Activated CD8-positive, alpha-beta T cell treated with anti-CD3 and anti-CD28 coated beads for 36 hours (primary cell): ENCODE measurements around the gene PNLIPRP2. TPM values are rescaled to one million over a fixed set of nuclear protein-coding genes. Genes with fewer than 3 reads are reported as not detected.

Experiments used
- ATAC-seq: fragments of 200-7000 bp; cut with Tn5 transposase; one replicate; pipeline ENCODE4 v1.10.0; 2021; ENCODE audit warnings: mild to moderate bottlenecking, moderate library complexity
- CTCF ChIA-PET: fragments of 350-600 bp; sonication (Branson Sonifier 250); formaldehyde crosslinking; loops from one replicate; lab custom pipeline; 2021; ENCODE audit warnings: antibody characterized with exemption; lab: Charles Lee
- POLR2A ChIA-PET: fragments of 350-600 bp; sonication (Branson Sonifier 250); formaldehyde crosslinking; loops from one replicate; lab custom pipeline; 2021; ENCODE audit warnings: antibody characterized with exemption; lab: Charles Lee
- DNase-seq: peaks from one replicate; pipeline ENCODE4 v3.0.0-alpha.2; 2020
- H3K27ac Mint-ChIP-seq: one replicate; pipeline ENCODE4 v1.8.0; 2021; ENCODE audit warnings: mild to moderate bottlenecking, mixed read lengths
- H3K27me3 Mint-ChIP-seq: one replicate; pipeline ENCODE4 v1.8.0; 2021; ENCODE audit warnings: mixed read lengths
- H3K36me3 Mint-ChIP-seq: one replicate; pipeline ENCODE4 v1.8.0; 2021; ENCODE audit warnings: low read depth, mixed read lengths
- H3K4me1 Mint-ChIP-seq: one replicate; pipeline ENCODE4 v1.8.0; 2021; ENCODE audit warnings: low read depth, mixed read lengths
- H3K4me3 Mint-ChIP-seq: one replicate; pipeline ENCODE4 v1.8.0; 2021; ENCODE audit warnings: mild to moderate bottlenecking, moderate library complexity, mixed read lengths
- H3K9me3 Mint-ChIP-seq: one replicate; pipeline ENCODE4 v1.8.0; 2021; ENCODE audit warnings: mixed read lengths
- CTCF ChIP-seq: fragments of 200-600 bp; IDR thresholded peaks from one replicate; pipeline ENCODE4 v1.8.0; 2022; ENCODE audit warnings: antibody characterized with exemption, mild to moderate bottlenecking
- intact Hi-C: fragments of 100-400 bp; cut with micrococcal nuclease; formaldehyde crosslinking; loops from one replicate; pipeline ENCODE4 v1.10.0; 2022
- total RNA-seq, 2 experiments: library from RNA; stranded (reverse); gene quantifications; one replicate each; pipeline ENCODE4 v1.2.3, GENCODE V29; 2021

The PNLIPRP2 gene
- total RNA-seq, 2 experiments from 2014 or later, result not detected

GRCh38 chr10:116621934-116622655 lies 1.3 kb downstream of the PNLIPRP2 start:
- intact Hi-C loops, result no loop called here
- H3K27me3 Mint-ChIP-seq, result peaks cover 16% of the 10 kb centered on the region
- ATAC-seq (no peak), DNase-seq (no peak)
- CTCF ChIA-PET, result interaction anchor here (0.7 kb wide), 1 partner anchor 241 kb away, joined by 3 read pairs; no protein-coding TSS in a partner anchor
- no peak for TF ChIP-seq CTCF
- no peak overlapping the region for H3K4me3 Mint-ChIP-seq
- no peaks in the 10 kb centered on the region for H3K36me3 Mint-ChIP-seq
- no peaks in the 10 kb centered on the region for H3K9me3 Mint-ChIP-seq
- H3K27ac Mint-ChIP-seq, result no peak overlapping the region
- H3K4me1 Mint-ChIP-seq, result no peaks in the 10 kb centered on the region
- POLR2A ChIA-PET, result no interaction called here

GRCh38 chr10:116625845-116626244 lies 5.1 kb downstream of the PNLIPRP2 start:
- no peaks in the 10 kb centered on the region for H3K36me3 Mint-ChIP-seq
- H3K27ac Mint-ChIP-seq, result no peak overlapping the region
- POLR2A ChIA-PET, result no interaction called here
- H3K27me3 Mint-ChIP-seq, result peaks cover 16% of the 10 kb centered on the region
- no peak for TF ChIP-seq CTCF
- intact Hi-C loops, result no loop called here
- DNase-seq (no peak), ATAC-seq (no peak)
- no peaks in the 10 kb centered on the region for H3K9me3 Mint-ChIP-seq
- no peak overlapping the region for H3K4me3 Mint-ChIP-seq
- no peaks in the 10 kb centered on the region for H3K4me1 Mint-ChIP-seq
- CTCF ChIA-PET, result no interaction called here

- Mint-ChIP-seq H3K4me1 (no peaks in the 10 kb centered on the region), H3K27ac (no peak overlapping the region), H3K27me3 (peaks cover 16% of the 10 kb centered on the region), H3K9me3 (no peaks in the 10 kb centered on the region), H3K36me3 (no peaks in the 10 kb centered on the region), H3K4me3 (no peak overlapping the region)
- no peak for TF ChIP-seq CTCF
- intact Hi-C loops, result no loop called here
- ChIA-PET CTCF (interaction anchor here (1.0 kb wide), 1 partner anchor 162 kb away, joined by 3 read pairs; no protein-coding TSS in a partner anchor), POLR2A (no interaction called here)
- DNase-seq, result no peak
- no peak for ATAC-seq
Measured at GRCh38 chr10:116626815-116627214, 6.1 kb downstream of the PNLIPRP2 start.

- CTCF ChIA-PET, result interaction anchor here (1.0 kb wide), 1 partner anchor 161 kb away, joined by 3 read pairs; no protein-coding TSS in a partner anchor
- Mint-ChIP-seq H3K4me3 (no peak overlapping the region), H3K9me3 (no peaks in the 10 kb centered on the region), H3K27ac (no peak overlapping the region), H3K27me3 (peaks cover 14% of the 10 kb centered on the region), H3K4me1 (no peaks in the 10 kb centered on the region), H3K36me3 (no peaks in the 10 kb centered on the region)
- TF ChIP-seq CTCF, result no peak
- intact Hi-C loops, result no loop called here
- POLR2A ChIA-PET, result no interaction called here
- no peak for DNase-seq
- ATAC-seq, result no peak
Measured at GRCh38 chr10:116627386-116627933, 6.7 kb downstream of the PNLIPRP2 start.

- Mint-ChIP-seq H3K27me3 (peaks cover 13% of the 10 kb centered on the region), H3K9me3 (no peaks in the 10 kb centered on the region), H3K27ac (no peak overlapping the region), H3K4me3 (no peak overlapping the region), H3K4me1 (no peaks in the 10 kb centered on the region), H3K36me3 (no peaks in the 10 kb centered on the region)
- ATAC-seq (no peak), DNase-seq (no peak)
- CTCF ChIA-PET, result no interaction called here
- intact Hi-C loops, result no loop called here
- POLR2A ChIA-PET, result no interaction called here
- TF ChIP-seq CTCF, result no peak
Measured at GRCh38 chr10:116629340-116629739, 8.6 kb downstream of the PNLIPRP2 start.
